HG03103 (cell line): ENCODE results near the gene DCTN2.
"Not testable (repeated sequence)": the region's sequence is repeated elsewhere in the genome, so short reads cannot be mapped to it uniquely, and the experiment has no call there.

Source experiments
- ATAC-seq: cut with Tn5 transposase; IDR thresholded peaks from one replicate; pipeline ENCODE4 v1.9.1; 2021; ENCODE audit warnings: low read depth; ENCODE audit not compliant: unreplicated experiment

The DCTN2 gene

GRCh38 chr12:57577981-57578758, 31.2 kb upstream of the DCTN2 start:
- ATAC-seq: no peak

GRCh38 chr12:57576613-57577160, 29.7 kb upstream of the DCTN2 start:
- ATAC-seq: no peak

- no peak for ATAC-seq
These were observed 29.0 kb upstream of the DCTN2 start for GRCh38 chr12:57575771-57576612.

- ATAC-seq: no peak
These were observed 27.8 kb upstream of the DCTN2 start for GRCh38 chr12:57574795-57575194.

GRCh38 chr12:57571926-57572762, 25.2 kb upstream of the DCTN2 start:
- no peak for ATAC-seq

GRCh38 chr12:57570438-57570837, 23.4 kb upstream of the DCTN2 start:
- ATAC-seq: not testable (repeated sequence)

GRCh38 chr12:57569858-57570257, 22.9 kb upstream of the DCTN2 start:
- no peak for ATAC-seq

- no peak for ATAC-seq
These were observed 21.8 kb upstream of the DCTN2 start for GRCh38 chr12:57568838-57569237.

GRCh38 chr12:57564178-57564740, 17.3 kb upstream of the DCTN2 start:
- no peak for ATAC-seq

GRCh38 chr12:57563358-57563757, 16.4 kb upstream of the DCTN2 start:
- no peak for ATAC-seq

GRCh38 chr12:57561117-57561516, 14.1 kb upstream of the DCTN2 start:
- not testable (repeated sequence) for ATAC-seq

- ATAC-seq: no peak
These were observed 13.5 kb upstream of the DCTN2 start for GRCh38 chr12:57560516-57560915.

GRCh38 chr12:57558864-57559263, 11.9 kb upstream of the DCTN2 start:
- ATAC-seq: no peak

- no peak for ATAC-seq
These were observed 7.9 kb upstream of the DCTN2 start for GRCh38 chr12:57554897-57555296.

GRCh38 chr12:57554453-57554852, 7.5 kb upstream of the DCTN2 start:
- no peak for ATAC-seq

GRCh38 chr12:57553343-57554202, 6.6 kb upstream of the DCTN2 start:
- no peak for ATAC-seq

- no peak for ATAC-seq
These were observed 5.9 kb upstream of the DCTN2 start for GRCh38 chr12:57552835-57553313.

GRCh38 chr12:57552306-57552651, 5.3 kb upstream of the DCTN2 start:
- ATAC-seq: no peak

GRCh38 chr12:57551637-57552305, 4.8 kb upstream of the DCTN2 start:
- no peak for ATAC-seq
